HG03108 (cell line): ENCODE measurements around the gene SLC27A1.
A peak's percentile ranks its signal among the peaks of the same experiment; 100 is the strongest.
"Not testable (repeated sequence)": the region's sequence is repeated elsewhere in the genome, so short reads cannot be mapped to it uniquely, and the experiment has no call there.

ENCODE experiments used
- ATAC-seq: cut with Tn5 transposase; IDR thresholded peaks from one replicate; pipeline ENCODE4 v1.9.1; 2021; ENCODE audit warnings: moderate library complexity; ENCODE audit not compliant: unreplicated experiment

SLC27A1 gene

DNA sequence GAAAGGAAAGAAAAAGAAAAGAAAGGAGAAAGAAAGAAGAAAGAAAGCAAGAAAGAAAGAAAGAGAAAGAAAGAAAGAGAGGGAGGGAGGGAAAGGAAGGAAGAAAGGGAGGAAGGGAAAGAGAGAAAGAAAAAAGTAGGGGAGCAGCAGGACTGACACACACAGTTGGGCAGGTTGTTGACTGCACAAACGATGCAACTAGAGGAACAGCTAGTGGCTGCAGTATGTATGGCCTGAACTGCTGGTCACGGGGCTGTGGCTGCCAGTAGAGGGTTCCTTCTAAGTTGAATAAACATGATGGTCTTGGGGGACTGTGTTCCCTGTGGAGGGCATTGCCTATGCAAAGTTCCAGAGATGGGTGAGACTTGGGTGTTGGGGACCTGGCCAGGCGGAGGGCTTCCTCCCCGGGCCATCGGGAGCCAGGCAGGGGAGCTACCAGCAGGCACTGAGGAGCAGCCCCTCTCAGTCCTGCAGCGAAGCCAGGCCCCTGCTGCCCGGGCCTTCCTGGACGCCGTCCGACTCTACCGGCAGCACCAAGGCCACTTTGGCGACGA, 68.4 kb downstream of the SLC27A1 start:
- ATAC-seq = no peak

DNA sequence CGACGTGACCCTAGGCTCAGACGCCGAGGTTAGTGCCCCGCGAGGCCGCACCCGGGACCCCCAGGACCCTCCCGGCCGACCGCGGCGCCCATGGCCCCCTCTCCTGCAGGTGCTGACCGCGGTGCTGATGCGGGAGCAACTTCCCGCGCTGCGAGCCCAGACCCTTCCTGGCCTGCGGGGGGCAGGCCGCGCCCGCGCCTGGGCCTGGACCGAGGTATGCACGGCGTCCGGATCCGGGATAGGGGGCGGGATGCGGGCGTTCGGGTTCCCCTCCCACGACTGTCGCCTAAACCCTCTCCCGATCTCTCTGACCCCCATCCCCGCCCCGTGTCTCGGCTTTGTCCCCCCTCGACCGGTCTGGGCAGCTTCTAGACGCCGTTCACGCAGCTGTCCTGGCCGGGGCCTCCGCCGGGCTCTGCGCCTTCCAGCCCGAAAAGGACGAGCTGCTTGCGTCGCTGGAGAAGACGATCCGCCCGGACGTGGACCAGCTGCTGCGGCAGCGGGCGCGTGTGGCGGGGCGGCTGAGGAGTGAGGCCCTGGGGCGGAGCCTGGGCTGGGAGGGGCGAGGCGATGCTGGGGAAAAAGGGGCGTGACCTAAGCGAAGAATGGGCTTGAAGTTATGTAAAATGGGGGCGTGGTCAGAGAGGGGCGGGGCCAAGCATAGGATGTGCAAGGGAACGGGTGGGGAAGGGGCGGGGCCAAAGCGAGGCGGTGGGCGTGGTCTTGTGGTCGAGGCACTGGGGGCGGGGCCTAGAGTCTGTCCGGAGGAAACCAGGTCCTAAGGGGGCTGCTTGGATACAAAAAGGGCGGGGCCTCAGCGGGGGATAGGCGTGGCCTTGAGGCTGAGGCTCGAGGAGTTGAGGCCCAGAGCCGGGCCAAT, 69.2 kb downstream of the SLC27A1 start:
- peak; percentile 72 for ATAC-seq

DNA sequence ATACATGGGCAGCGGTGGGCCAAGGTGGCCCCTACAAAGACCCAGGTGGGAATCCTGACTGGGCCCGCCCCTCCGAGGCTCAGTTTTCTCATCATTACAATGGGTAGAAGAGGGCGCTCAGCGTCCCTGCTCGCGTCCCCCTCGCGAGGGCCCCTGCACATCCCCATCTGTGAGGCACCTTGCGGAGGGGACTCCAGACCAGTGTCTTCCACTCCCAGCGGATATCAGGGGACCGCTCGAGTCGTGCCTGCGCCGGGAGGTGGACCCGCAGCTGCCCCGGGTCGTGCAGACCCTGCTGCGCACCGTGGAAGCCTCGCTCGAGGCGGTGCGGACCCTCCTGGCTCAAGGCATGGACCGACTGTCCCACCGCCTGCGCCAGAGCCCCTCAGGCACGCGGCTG, 69.8 kb downstream of the SLC27A1 start:
- ATAC-seq = no peak

DNA sequence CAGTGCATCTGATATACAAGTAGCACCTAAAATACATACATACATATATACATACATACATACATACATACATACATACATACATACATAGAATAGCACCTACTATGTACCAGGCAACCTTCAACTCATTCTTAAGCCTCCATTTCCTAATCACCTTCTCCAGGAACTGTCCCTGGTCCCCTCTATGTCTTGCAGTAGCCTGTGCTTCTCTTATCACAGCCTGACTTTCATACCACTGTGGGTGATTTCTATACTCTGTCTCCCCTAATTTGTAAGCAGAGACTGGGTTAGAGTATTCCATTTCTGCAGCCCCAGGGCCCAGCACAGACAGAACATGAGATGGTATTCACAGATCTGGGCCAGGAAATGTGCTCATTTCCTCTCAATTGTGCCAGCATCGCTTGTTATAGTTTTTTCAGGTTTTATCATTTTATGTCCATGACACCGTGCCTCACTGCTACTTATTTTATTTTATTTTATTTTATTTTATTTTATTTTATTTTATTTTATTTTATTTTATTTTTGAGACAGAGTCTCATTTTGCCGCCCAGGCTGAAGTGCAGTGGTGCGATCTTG, 70.9 kb downstream of the SLC27A1 start:
- no peak for ATAC-seq

DNA sequence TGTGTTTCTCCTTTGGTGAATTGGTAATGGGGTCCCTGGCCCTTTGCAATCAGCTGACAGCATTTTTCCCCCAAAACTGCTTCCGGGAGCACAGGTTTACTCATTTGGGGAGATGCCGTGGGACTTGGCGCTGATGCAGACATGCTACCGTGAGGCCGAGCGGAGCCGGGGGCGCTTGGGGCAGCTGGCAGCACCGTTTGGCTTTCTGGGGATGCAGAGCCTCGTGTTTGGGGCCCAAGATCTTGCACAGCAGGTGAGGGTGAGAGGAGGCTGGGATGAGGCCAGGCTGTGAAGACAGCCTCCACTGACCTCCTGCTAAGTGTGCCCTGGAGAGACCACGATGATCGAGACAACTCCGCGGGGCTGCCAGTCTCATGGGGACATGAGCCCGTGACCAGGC, 71.7 kb downstream of the SLC27A1 start:
- ATAC-seq = no peak

DNA sequence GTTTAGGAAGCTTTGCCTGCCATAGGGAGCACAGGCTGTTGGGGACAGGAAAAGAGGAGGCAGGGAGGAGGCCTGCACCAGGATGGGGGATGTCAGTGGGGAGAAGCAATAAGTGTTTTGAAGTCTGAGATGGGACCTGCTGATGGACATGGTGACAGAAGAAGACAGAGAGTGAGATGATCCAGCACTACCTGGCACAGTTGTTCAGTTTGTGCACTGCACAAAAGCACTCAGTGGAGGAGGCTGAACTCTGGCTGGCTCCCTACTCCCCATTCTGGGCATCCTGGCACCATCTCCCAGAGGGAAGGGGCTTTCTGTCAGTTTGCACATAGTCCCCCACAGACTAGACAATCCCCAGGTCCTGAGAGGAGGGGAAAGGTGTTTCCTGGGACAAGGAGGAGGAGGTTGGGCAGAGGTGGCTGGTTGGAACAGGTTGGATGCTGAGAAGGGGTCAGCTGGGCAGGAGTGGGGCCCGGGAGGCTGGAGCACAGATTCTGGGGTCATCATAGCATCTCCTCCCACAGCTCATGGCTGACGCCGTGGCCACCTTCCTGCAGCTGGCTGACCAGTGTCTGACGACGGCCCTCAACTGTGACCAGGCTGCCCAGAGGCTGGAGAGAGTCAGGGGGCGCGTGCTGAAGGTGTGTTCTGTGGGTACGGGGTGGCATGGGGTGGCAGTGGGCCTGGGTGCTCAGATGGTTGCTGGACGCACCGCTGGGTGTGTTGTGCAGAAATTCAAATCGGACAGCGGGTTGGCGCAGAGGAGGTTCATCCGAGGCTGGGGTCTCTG, 72.7 kb downstream of the SLC27A1 start:
- ATAC-seq = no peak

DNA sequence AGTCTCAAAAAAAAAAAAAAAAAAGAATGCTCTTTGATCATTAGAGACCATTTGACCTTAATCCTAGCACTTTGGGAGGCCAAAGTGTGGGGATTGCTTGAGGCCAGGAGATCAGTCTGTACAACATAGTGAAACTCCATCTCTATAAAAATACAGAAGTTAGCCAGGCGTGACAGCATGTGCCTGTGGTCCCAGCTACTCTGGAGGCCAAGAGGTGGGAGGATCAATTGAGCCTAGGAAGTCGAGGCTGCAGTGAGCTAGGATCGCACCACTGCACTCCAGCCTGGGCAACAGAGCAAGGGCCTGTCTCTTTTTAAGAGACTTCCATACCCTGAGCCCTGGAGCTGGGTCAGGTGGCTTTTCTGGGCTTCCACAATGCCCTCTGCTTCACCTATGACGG, 73.7 kb downstream of the SLC27A1 start:
- no peak for ATAC-seq

DNA sequence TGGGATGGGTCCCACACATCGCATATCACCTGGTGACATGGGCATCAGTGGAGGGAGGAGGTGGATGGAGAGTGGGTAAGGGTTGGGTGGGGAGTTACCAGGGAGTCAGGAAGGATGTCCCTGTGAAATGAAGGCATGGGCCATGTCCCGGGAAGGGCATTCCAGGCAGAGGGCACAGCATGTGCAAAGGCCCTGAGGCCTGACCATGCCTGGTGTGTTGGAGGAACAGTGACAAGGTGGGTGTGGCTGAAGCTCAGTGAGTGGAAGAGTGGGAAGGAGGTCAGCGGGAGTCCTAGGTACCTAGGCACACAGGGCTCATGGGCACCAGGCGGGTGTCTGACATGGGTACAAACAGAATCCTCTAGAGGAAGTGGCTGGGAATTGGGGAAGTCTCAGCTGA, 74.1 kb downstream of the SLC27A1 start:
- no peak for ATAC-seq

DNA sequence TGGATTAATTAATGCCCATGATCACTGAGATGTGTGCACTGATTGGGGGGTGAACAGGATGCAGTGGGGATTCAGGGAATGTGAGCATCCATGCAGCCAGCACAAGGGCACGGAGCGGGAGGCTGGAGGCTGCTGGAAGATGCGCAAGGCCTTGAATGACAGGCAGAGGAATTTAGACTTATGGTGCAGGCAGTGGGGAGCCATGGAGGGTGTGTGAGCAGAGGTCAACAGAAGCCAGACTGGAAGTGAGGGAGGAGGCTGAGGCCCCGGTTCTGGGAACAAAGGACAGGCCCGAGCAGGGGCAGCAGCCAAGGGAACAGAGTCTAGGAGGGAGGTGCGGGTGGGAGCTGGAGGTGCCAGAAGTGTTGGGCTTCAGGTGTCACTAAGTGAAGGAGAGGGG, 77.8 kb downstream of the SLC27A1 start:
- ATAC-seq = no peak

DNA sequence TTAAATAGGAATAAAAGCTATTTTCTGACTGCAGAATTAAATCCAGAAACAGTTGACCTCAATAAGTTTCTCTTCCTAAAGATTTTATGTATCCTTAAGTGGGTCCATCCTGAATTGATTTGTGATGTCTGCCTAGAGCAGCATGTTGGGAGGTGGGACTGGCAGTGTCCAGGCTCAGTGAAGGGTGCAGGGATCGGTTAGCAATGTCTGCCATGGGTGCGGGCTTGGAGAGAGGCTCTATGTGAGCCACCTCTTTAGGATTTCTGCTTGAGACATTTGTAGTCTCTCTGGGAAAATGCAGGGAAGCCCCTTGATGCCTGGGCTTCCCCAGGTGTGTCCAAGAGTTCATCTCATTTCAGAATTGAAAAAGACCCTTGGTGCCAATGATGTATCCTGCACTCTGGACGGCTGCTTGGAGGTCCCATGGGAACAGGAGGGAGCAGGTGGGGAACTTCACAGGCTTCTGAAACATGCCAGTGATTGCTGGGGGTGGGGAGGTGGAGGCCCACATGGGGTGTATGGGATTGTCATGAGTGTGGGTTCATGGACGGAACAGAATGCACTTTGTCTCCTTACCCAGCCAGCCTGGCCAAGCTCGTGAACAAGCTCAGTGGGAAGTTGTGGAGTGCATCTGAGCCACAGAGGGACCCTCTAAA, 78.9 kb downstream of the SLC27A1 start:
- no peak for ATAC-seq

DNA sequence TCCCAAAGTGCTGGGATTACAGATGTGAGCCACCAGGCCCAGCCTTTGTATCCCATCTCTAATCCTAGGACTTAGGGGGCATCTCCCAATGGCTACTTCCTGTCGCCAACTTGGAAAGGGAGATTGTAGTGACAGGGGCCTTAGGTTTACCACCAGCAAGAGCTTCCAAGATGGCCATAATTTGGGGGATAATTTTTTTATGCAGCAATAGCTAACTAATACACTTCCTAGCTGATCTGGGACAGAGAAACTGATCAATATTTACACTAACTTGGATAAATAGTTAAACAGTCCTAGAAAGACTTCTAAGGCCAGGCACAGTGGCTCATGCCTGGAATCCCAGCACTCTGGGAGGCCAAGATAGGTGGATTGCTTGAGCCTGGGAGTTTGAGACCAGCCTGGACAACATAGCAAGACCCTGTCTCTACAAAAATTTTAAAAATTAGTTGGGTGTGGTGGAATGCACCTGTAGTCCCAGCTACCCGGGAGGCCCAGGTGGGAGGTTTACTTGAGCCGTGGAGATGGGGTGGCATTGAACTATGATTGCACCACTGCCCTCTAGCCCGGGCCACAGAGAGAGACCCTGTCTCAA, 79.8 kb downstream of the SLC27A1 start:
- ATAC-seq = no peak

DNA sequence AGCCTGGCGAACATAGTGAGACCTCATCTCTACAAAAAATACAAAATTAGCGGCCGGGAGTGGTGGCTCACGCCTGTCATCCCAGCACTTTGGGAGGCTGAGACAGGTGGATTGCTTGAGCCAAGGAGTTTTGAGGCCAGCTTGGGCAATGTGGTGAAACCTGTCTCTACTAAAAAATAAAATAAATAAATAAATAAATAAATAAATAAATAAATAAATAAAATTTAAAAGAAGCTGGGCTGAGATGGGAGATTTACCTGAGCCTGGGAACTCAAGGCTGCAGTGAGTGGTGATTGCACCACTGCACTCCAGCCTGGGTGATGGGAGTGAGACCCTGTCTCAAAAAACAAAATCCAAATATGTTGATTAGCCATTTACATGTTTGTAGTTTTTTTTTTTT, 82.4 kb downstream of the SLC27A1 start:
- not testable (repeated sequence) for ATAC-seq

DNA sequence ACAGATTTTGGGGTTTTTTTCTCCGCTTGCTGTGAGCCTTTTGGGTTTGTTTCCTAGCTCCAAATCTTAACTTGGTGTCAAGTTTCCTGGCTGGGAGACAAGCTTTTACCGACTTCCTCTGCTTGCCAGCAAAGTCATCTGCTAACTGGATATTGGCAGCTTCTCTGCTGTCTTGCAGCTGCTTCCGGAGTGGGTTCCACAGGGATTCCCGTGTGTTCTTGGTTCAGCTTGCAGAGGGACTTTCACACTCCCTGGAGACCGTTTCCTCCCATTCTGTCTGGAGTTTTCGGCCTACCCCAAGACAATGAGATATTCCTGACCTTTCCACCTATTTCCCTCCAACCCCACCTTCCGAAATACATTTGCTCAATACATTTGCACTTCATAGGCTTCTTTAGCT, 82.9 kb downstream of the SLC27A1 start:
- no peak for ATAC-seq

DNA sequence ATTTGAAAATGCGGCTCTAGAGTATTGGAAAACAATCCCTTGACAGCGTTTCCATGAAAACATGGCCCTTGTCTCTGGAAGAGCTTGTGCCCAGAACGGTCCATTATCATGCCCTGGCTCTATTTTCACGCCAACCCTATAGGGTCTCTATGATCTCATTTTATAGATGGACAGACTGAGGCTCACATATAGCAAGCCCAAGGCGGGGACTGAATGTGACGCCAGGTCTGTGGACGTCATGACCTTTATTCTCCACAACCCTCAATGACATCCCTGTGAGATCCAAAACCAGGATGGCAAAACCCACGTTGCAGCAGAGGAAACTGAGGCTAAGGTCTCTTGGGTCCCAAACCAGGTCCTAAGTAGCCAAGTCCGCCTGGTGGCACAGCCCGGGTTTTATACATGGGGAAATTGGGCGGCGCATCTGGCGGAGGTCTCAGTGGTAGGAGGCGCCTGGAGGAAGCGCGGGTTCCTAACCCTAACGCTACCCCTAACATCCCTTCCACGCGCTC, 84.7 kb downstream of the SLC27A1 start:
- ATAC-seq = no peak

DNA sequence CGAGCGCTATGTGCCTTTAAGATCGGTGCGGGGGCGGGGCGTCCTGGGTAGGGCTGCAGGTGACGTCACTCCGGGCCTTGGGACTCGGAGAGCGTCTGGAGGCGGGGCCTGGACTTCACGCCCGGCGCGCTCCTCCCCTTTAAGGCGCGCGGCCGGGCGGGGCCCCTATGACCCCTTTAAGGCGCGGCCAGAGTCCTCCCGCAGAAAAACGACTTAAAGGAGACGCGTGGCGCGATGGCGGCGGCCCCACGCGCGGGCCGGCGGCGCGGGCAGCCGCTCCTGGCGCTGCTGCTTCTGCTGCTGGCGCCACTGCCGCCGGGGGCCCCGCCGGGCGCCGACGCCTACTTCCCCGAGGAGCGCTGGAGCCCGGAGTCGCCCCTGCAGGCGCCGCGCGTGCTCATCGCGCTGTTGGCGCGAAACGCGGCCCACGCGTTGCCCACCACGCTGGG, 85.2 kb downstream of the SLC27A1 start, which contains the start of gene COLGALT1:
COLGALT1 (plus strand) TSS at position 170 of the 449 bp plus-strand sequence; CDS start at position 235, 65 bp downstream.
- ATAC-seq = peak; percentile 91
